ENCODE measurements around the gene METTL16.

METTL16 gene

GRCh38 chr17:2418572-2418971 lies 93.1 kb downstream of the METTL16 start:
- no peak for DNase-seq
- Histone ChIP-seq H3K27ac (ENCODE audit: low read length) (no peak overlapping the region), H3K27me3 (ENCODE audit: insufficient read depth, low read length, poor library complexity) (no peaks in the 10 kb centered on the region), H3K9ac (ENCODE audit: low read depth, low read length) (no peak overlapping the region), H3K4me3 (ENCODE audit: low read depth in 1 of 2, low read length in 2 of 2) (no peak overlapping the region), H3K4me2 (ENCODE audit: insufficient read depth, low read length) (no peak overlapping the region), H2AFZ (ENCODE audit: low read depth, low read length) (no peak overlapping the region), H3K36me3 (ENCODE audit: insufficient read depth, low read length) (peaks cover 68% of the 10 kb centered on the region), H3K79me2 (ENCODE audit: insufficient read depth, low read length) (no peaks in the 10 kb centered on the region), H3K9me3 (ENCODE audit: insufficient read depth, low read length, severe bottlenecking) (no peaks in the 10 kb centered on the region), H4K20me1 (ENCODE audit: insufficient read depth, low read length) (no peaks in the 10 kb centered on the region), H3K4me1 (ENCODE audit: insufficient read depth, low read length) (peaks cover 3% of the 10 kb centered on the region; the same call in 1 of the 2 replicates)
- TF ChIP-seq EZH2 (IDR thresholded peaks at IDR 0.05; ENCODE audit: borderline replicate concordance, low read depth, low read length, severe bottlenecking), result no peak
- no peak for TF ChIP-seq CTCF (IDR thresholded peaks at IDR 0.05; ENCODE audit: borderline replicate concordance, extremely low read depth, low read length, poor library complexity, severe bottlenecking)
- no peak for ATAC-seq (ENCODE audit: insufficient read depth, low read depth)

GRCh38 chr17:2416010-2416734 lies 95.5 kb downstream of the METTL16 start:
- Histone ChIP-seq H2AFZ (ENCODE audit: low read depth, low read length) (no peak overlapping the region), H3K9ac (ENCODE audit: low read depth, low read length) (no peak overlapping the region), H3K27me3 (ENCODE audit: insufficient read depth, low read length, poor library complexity) (no peaks in the 10 kb centered on the region), H4K20me1 (ENCODE audit: insufficient read depth, low read length) (no peaks in the 10 kb centered on the region), H3K4me1 (ENCODE audit: insufficient read depth, low read length) (peaks cover 3% of the 10 kb centered on the region; the same call in 1 of the 2 replicates), H3K79me2 (ENCODE audit: insufficient read depth, low read length) (no peaks in the 10 kb centered on the region), H3K9me3 (ENCODE audit: insufficient read depth, low read length, severe bottlenecking) (no peaks in the 10 kb centered on the region), H3K36me3 (ENCODE audit: insufficient read depth, low read length) (peaks cover 57% of the 10 kb centered on the region), H3K27ac (ENCODE audit: low read length) (no peak overlapping the region), H3K4me3 (ENCODE audit: low read depth in 1 of 2, low read length in 2 of 2) (no peak overlapping the region), H3K4me2 (ENCODE audit: insufficient read depth, low read length) (0 out of 2 replicates have a peak overlapping the region, but pooled peaks have one; percentile 12)
- ATAC-seq (ENCODE audit: insufficient read depth, low read depth) (peak; percentile 95), DNase-seq (peak; percentile 85)
- TF ChIP-seq CTCF (IDR thresholded peaks at IDR 0.05; ENCODE audit: borderline replicate concordance, extremely low read depth, low read length, poor library complexity, severe bottlenecking) (peak; percentile 98), EZH2 (IDR thresholded peaks at IDR 0.05; ENCODE audit: borderline replicate concordance, low read depth, low read length, severe bottlenecking) (no peak)

GRCh38 chr17:2415081-2415480 lies 96.6 kb downstream of the METTL16 start:
- no peak overlapping the region for H3K4me3 ChIP-seq (ENCODE audit: low read depth in 1 of 2, low read length in 2 of 2)
- H3K27ac ChIP-seq (ENCODE audit: low read length), result no peak overlapping the region
- no peak for ATAC-seq (ENCODE audit: insufficient read depth, low read depth)
- no peak overlapping the region for H3K4me2 ChIP-seq (ENCODE audit: insufficient read depth, low read length)
- peaks cover 50% of the 10 kb centered on the region for H3K36me3 ChIP-seq (ENCODE audit: insufficient read depth, low read length)
- H3K9ac ChIP-seq (ENCODE audit: low read depth, low read length), result no peak overlapping the region
- no peaks in the 10 kb centered on the region for H3K9me3 ChIP-seq (ENCODE audit: insufficient read depth, low read length, severe bottlenecking)
- DNase-seq, result no peak
- H4K20me1 ChIP-seq (ENCODE audit: insufficient read depth, low read length), result no peaks in the 10 kb centered on the region
- H3K4me1 ChIP-seq (ENCODE audit: insufficient read depth, low read length), result peaks cover 3% of the 10 kb centered on the region; the same call in 1 of the 2 replicates
- H3K79me2 ChIP-seq (ENCODE audit: insufficient read depth, low read length), result no peaks in the 10 kb centered on the region
- TF ChIP-seq EZH2 (IDR thresholded peaks at IDR 0.05; ENCODE audit: borderline replicate concordance, low read depth, low read length, severe bottlenecking) (no peak), CTCF (IDR thresholded peaks at IDR 0.05; ENCODE audit: borderline replicate concordance, extremely low read depth, low read length, poor library complexity, severe bottlenecking) (no peak)
- H3K27me3 ChIP-seq (ENCODE audit: insufficient read depth, low read length, poor library complexity), result no peaks in the 10 kb centered on the region
- H2AFZ ChIP-seq (ENCODE audit: low read depth, low read length), result no peak overlapping the region

Measured in DND-41 (cell line).